Hepatic stellate cell (primary cell): ENCODE results near the gene QPRT.
A peak's percentile ranks its signal among the peaks of the same experiment; 100 is the strongest.
"Not testable (repeated sequence)": the region's sequence is repeated elsewhere in the genome, so short reads cannot be mapped to it uniquely, and the experiment has no call there.

Experiments
- DNase-seq: peaks from one replicate; pipeline ENCODE4 v3.0.0; 2011; ENCODE audit warnings: low spot score

Gene QPRT

DNA sequence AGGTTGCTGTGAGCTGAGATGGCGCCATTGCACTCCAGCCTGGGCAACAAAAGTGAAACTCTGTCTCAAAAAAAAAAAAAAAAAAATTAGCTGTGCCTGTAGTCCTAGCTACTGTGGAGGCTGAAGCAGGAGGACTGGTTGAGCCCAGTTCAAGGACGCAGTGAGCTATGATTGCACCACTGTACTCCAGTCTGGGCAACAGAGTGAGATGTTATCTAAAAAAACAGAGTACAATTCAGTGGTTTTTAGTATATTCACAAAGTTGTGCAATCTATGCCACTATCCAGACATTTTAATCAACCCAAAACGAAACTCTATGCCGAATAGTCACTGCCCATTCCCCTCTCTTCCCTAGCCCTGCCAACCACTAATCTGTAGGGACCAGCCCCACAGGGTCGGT lies 41.7 kb downstream of the QPRT start:
- no peak for DNase-seq

DNA sequence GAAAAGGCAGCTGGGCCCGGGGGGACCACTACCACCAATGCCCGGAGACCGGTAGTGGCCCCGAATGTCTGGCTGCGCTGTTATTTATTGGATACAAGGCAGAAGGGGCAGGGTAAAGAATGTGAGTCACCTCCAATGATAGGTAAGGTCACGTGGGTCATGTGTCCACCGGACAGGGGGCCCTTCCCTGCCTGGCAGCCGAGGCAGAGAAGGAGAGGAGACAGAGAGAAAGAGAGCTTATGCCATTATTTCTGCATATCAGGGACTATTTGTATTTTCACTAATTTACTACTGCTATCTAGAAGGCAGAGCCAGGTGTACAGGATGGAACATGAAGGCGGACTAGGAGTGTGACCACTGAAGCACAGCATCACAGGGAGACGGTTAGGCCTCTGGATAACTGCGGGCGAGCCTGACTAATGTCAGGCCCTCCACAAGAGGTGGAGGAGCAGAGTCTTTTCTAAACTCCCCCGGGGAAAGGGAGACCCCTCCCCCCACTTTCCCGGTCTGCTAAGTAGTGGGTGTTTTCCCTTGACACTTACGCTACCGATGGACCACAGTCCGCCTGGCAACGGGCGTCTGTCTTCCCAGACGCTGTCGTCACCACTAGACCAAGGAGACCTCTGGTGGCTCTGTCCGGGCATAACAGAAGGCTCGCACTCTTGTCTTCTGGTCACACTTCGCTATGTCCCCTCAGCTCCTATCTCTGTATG lies 42.3 kb downstream of the QPRT start:
- DNase-seq = not testable (repeated sequence)

DNA sequence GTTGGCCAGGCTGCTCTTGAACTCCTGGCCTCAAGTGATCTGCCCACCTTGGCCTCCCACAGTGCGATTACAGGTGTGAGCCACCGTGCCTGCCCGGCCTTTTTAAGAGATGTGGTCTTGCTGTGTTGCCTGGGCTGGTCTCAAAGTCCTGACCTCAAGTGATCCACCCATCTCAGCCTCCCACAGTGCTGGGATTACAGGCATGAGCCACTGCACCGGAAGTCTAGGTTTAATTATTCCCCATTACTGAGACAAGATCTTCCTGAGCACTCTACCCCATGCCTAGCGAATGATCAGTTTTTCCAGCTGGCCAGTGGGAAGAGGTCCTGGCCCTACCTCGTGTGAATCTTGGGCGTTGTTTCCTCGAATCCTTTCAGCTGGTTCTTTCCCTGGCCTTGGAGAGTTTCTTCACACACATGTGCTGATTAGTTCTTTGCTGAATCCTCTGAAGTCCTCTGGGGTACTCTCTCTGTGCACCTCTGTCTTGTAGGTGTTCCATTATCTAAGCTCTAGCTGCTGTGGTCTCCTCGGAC lies 47.9 kb downstream of the QPRT start:
- DNase-seq = no peak

DNA sequence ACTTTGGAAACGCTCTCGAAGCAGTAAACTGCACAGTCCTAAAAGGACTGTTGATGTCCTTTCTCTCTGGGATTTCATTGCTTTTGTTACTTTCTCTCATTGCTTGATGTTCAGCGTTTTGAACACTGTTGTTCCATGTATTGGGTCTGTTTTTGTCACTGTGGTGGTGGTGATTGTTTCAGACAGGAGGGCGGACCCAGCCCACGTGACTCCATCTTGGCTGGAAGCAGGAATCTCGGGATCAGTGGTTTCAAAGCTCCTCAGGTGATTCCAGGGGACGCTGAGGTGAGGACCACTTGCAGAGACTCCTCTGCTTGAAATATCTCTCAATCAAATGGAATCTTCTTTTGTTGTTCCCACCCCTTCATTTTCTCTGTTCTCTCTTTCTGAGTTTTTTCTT lies 48.5 kb downstream of the QPRT start:
- no peak for DNase-seq

DNA sequence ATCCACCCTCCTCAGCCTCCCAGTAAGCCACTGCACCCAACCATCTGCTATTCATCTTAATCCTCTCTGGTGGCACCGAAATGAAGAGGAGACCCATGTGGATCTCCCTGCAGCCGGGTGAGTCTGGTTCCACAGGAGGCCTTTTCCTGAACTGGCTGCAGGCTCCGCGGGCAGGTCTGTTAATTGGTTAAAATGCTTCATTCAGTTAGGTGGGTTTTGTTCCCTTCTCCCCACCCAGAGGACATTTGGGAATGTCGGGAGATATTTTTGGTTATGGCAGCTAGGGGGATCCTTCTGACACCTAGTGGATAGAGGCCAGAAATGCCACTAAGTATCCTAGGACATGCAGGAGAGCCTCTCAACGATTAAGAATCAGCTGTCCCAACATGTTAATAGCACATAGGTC lies 50.1 kb downstream of the QPRT start:
- peak; percentile 62 for DNase-seq

DNA sequence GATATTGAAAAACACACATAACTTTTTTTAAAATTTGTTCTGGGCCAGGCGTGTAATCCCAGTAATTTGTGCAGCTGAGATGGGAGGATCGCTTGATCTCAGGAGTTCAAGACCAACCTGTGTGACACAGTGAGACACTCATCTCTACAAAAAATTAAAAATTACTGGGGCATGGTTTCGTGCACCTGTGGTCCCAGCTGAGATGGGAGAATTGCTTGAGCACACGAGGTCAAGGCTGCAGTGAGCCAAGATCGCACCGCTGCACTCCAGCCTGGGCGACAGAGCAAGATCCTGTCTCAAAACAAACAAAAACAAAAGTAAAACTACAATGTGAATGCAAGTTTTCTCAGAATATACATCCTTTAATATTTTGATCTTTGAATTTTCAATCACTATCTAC lies 51.7 kb downstream of the QPRT start:
- no peak for DNase-seq

DNA sequence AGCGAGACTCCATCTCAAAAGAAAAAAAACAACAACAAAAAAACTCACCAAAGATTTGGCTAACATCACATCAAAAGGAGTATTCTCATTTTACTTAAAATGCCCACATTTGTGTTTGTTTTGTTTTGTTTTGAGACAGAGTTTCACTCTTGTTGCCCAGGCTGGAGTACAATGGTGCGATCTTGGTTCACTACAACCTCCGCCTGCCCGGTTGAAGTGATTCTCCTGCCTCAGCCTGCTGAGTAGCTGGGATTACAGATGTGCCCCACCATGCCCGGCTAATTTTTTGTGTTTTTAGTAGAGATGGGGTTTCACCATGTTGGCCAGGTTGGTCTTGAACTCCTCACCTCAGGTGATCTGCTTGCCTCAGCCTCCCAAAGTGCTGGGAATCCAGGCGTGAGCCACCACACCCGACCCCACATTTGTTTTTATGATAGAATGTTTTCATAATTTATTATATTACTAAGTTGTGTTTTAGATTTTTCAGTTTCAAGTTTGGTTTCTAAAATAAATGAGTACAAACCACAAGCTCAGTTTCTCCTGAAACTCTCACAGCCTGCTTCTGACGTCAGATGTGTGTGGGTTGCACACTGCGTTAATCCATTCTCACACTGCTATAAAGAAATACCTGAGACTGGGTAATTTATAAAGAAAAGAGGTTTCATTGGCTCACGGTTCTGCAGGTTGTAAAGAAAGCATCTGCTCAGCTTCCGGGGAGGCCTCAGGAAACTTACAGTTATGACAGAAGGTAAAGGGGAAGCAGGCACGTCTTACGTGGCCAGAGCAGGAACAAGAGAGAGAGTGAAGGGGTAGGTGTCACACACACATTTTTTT lies 53.0 kb downstream of the QPRT start:
- not testable (repeated sequence) for DNase-seq

DNA sequence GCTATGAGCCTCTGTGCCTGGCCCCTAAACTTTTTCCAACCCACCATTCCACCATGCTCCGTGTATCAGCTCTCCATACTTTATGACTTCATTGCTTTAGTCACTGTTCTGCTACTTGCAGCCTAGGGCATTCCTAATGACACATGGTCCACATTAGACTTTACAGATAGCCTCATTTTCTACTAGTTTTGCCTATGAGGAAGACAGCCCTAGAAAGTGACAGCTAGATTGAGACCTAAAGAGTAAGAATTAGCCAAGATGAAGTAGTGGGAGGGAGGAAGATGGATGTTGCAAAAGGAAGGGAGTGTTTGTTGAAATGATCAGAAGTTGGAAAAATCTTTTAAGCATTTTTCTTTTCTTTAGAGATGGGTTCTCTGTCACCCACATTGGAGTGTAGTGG lies 55.8 kb downstream of the QPRT start:
- no peak for DNase-seq

DNA sequence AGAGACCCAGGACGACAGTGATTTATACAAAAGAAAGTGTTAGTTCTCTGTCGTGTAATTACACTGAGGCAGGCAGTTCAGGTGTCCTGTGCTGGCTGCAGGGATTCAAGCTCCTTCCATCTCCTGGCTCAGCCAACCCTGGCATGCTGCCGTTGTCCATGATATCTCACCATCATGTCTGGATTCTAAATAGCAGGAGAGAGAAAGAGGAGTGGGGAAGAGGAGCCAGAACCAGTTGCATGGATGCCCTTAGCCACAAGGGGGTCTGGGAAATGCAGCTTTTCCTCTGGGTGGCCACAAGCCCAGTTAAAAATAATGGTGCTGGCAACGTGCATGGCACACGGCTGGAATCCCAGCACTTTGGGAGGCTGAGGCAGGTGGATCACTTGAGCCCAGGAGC lies 57.1 kb downstream of the QPRT start:
- DNase-seq = no peak

DNA sequence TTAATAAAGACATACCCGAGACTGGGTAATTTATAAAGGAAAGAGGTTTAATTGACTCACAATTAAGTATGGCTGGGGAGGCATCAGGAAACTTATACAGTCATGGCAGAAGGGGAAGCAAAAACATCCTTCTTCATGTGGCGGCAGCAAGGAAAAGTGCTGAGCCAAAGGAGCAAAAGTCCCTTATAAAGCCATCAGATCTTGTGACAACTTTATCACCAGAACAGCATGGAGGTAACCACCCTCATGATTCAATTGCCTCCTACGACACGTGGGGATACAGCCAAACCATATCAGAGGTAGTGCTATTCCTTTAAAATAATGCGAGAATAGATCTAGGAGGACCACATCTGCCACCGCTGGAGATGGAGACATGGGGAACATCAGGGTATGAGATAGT lies 57.8 kb downstream of the QPRT start:
- DNase-seq = no peak

DNA sequence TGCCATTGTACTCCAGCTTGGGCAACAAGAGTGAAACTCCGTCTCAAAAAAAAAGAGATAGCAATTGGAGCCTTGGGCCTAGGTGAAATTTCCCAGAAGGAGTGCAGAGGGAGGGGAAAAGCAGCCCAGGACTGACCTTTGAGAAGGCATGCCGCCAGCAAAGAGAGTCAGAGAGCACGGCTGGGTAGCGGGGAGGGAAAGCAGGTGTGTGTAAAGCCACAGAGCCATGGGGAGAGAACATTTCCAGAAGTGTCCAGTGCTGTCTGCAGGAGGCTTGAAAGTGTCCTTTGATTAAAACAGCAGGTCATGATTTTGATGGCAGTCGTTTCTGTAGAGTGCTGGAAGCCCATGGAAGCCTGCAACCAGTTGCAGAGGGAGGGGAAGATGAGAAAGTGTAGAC lies 58.7 kb downstream of the QPRT start:
- no peak for DNase-seq

DNA sequence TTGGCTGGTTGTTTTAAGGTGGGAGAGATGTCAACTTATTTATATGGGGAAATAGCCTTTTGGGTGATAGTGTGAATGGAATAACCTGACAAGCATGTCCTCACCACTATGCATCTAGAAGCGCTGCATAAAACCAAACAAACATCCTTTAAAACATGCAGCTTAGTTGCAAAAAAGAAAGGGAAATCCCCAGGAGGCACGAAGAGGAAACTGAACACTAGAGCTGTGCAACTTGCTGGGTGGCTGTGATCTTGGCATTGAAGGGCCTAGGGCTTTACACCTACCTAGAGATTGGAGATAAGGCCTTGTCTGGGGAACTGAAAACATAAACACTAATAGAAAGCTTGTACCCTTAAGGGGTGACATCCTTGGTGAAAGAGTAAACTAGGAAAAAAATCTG lies 59.5 kb downstream of the QPRT start:
- no peak for DNase-seq

DNA sequence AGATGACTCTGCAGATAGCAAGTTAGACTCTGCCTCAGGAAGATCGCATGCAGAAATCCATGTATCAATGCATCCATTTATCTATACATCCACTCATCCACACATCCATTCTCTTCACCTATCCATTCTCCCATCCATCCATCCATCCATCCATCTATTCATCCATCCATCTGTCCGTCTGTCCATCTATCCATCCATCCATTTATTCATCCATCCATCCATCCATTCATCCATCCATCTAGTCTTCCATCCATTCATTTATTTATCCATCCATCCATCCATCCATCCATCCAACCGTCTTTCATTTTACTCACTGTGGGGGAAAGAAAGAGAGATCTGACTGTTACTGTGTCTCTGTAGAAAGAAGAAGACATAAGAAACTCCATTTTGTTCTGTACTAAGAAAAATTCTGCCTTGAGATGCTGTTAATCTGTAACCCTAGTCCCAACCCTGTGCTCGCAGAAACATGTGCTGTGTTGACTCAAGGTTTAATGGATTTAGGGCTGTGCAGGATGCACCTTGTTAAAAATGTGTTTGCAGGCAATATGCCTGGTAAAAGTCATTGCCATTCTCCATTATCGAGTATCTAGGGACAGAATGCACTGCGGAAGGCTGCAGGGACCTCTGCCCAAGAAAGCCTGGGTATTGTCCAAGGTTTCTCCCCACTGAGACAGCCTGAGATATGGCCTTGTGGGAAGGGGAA lies 61.1 kb downstream of the QPRT start:
- DNase-seq = not testable (repeated sequence)

DNA sequence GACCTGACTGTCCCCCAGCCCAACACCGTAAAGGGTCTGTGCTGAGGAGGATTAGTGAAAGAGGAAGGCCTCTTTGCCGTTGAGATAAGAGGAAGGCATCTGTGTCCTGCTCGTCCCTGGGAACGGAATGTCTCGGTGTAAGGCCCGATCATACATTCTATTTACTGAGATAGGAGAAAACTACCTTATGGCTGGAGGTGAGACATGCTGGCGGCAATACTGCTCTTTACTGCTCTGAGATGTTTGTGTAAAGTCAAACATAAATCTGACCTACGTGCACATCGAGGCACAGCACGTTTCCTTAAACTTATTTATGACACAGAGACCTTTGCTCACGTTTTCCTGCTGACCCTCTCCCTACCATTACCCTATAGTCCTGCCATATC lies 61.6 kb downstream of the QPRT start:
- DNase-seq = not testable (repeated sequence)

DNA sequence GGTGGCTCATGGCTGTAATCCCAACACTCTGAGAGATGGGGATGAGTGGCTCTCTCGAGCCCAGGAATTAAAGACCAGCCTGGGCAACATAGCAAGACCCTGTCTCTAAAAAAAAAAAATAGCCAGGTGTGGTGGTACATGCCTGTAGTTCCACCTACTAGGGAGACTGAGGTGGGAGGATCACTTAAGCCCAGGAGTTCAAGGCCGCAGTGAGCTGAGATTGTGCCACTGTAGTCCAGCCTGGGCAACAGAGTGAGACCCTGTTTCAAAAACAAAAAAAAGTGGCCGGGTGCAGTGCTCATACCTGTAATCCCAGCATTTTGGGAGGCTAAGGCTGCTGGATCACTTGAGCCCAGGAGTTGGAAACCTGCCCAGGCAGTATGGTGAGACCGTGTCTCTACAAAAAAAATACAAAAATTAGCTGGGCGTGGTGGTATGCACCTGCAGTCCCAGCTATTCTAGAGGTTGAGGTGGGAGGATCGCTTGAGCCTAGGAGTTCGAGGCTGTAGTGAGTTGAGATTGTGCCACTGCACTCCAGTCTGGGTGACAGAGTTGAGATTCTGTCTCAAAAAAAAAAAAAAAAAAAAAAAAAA lies 63.8 kb downstream of the QPRT start:
- no peak for DNase-seq

DNA sequence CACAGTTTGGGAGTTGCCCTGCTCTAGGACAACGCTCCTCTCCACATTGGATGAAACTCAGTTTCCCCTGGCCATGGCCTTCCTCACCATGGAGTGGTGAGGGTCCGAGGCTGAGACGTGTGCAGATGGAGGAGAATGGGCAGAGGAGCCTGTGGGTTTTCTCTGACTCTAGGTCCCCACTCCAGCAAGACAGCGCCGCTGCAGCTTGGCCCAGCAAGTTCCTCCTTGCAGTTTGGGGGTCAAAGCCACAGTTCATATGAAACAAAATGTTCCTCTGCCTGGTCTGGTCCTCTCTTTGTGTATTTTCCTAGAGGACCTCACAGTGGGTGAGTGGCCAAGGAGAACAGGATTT lies 64.5 kb downstream of the QPRT start:
- DNase-seq = no peak

DNA sequence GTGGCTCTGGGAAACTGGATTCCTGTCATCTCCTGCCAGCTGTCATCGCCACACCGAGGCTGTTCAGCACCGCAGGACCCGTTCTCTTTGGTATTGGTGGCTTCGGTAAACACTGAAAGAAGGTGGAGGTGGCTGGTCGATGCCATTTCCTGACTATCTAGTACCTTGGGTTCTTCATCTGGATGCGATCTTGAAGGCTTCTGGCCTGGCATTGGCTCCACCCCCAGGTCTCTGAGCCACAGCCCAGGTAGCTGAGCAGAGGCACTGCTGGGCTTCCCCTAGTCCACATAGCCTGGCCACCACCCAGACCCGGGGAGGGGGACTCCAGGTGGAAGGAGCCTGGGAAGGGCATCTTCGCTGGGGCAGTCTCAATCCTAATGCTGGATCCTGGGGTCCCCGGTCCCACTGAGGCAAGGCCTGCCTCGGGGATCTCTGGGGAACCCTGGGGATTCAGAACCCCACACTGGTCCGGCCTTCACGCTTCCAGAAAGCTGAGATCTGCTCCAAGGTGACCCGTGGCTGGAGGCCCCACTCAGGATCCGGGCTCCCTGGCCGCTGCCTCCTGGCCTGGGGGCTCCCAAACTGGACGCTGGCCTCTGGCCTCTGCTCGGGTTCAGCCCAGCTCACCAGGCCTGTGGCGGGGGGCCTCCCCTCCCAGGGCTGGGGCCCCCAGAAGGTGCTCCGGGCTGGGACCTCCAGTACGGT lies 65.0 kb downstream of the QPRT start:
- DNase-seq = no peak

DNA sequence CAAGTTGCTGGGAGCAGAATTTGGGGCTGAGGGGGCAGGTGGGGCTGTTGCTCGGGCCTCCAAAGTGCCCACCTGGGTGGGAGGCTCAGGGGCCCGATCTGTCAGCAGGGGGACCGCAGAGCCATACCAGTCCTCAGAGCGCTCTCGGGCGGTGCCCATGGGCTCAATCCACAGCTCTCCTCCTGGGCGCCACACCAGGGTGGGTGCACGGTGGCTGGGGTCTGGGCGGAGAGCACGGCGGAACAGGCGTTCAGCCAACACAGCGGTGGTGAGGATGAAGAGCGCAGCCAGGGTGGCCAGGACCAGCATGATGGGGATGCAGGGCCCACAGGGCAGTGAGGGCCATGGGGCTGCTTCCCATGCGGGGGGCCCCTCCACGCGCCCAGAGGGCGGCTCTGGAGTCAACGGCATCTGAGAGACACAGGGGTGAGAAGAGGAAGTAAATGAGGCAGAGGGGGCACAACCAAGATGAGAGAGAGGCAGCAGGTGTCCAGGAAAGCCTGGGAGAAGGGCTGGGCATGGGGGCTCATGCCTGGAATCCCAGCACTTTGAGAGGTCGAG lies 65.6 kb downstream of the QPRT start:
- DNase-seq = no peak

DNA sequence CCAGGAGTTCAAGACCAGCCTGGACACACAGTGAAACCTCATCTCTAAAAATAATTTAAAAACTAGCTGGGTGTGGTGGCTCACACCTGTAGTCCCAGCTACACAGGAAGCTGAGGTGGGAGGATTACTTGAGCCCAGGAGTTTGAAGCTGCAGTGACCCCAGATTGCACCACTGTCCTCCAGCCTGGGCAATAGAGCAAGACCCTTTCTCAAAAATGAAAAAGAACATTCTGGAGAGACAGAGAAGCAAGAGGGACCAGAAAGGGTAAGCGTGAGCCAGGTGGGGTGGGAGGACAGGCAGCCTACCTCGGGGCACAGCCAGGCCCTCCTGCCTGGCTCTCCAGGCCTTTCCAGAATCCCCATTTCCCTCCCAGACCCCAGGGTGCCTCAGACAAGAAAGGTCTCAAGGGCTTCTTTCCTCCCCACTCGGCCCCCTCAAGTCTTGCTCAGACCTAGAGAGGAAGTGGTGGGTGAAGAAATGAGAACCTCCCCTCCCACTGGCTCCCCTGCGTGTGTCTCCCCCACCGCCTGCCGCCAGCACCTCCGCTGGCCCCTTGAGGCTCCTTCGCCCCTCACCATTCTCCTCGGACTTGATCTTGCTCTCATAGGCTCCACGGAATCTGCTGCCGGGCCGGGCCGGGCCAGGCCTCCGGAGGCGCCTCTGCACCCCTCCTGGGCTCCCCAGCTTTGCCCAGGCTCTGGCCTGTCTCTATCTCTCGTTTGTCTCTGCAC lies 66.3 kb downstream of the QPRT start:
- DNase-seq = no peak

DNA sequence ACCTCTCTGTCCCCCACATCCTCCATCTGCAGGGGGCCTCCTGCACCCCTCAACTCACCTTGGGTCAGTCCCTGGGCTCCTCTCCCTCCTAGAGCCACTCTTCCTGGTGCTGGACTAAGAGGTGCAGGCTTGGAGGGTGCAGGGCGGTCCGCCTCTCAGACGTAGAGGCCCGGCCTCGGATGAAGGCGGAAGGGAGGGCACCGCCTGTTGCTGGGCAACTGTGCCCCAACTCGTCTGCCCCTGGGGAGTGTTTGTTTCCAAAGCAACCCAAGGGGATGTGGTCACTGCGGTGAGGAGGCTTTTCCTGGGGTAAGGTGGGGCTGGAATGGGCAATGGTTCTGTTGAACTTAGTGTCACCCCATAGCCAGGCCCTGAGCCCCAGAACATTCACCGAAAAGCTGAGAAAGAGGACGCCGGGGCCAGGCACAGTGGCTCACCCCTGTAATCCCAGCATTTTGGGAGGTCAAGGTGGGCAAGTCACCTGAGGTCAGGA lies 66.9 kb downstream of the QPRT start, which contains the start of gene C16orf54:
TSS of gene C16orf54 (minus strand) at position 138 of the 493 bp plus-strand sequence. CDS start 1,039 bp downstream, outside the sequence.
- no peak for DNase-seq
